ENCODE results near the gene FBXL7. TPM values are rescaled to one million over a fixed set of nuclear protein-coding genes. Genes with fewer than 3 reads are reported as not detected.

The FBXL7 gene
- total RNA-seq, 1 donor from 2014 or later: 70.7 TPM

- Mint-ChIP-seq H3K27ac (peak overlapping the region; percentile 40), H3K9me3 (peaks cover 13% of the 10 kb centered on the region), H3K36me3 (peaks cover 26% of the 10 kb centered on the region), H3K4me3 (no peak overlapping the region), H3K4me1 (peaks cover 20% of the 10 kb centered on the region), H3K27me3 (ENCODE audit: low read depth) (no peaks in the 10 kb centered on the region)
- no peak for DNase-seq (ENCODE audit: low spot score in 2 of 2, unreplicated experiment in 2 of 2)
- TF ChIP-seq CTCF (IDR thresholded peaks at IDR 0.05; ENCODE audit: unreplicated experiment): no peak
Observed at GRCh38 chr5:15558240-15558639, 58.3 kb downstream of the FBXL7 start.

- DNase-seq (ENCODE audit: low spot score in 2 of 2, unreplicated experiment in 2 of 2): no peak
- Mint-ChIP-seq H3K9me3 (peaks cover 12% of the 10 kb centered on the region), H3K27me3 (ENCODE audit: low read depth) (no peaks in the 10 kb centered on the region), H3K4me1 (peaks cover 20% of the 10 kb centered on the region), H3K4me3 (no peak overlapping the region), H3K36me3 (peaks cover 27% of the 10 kb centered on the region), H3K27ac (peak overlapping the region; percentile 0)
- TF ChIP-seq CTCF (IDR thresholded peaks at IDR 0.05; ENCODE audit: unreplicated experiment): no peak
Observed at GRCh38 chr5:15558681-15559080, 58.7 kb downstream of the FBXL7 start.

- peaks cover 12% of the 10 kb centered on the region for H3K9me3 Mint-ChIP-seq
- TF ChIP-seq CTCF (IDR thresholded peaks at IDR 0.05; ENCODE audit: unreplicated experiment): no peak
- no peak for DNase-seq (ENCODE audit: low spot score in 2 of 2, unreplicated experiment in 2 of 2)
- no peaks in the 10 kb centered on the region for H3K27me3 Mint-ChIP-seq (ENCODE audit: low read depth)
- H3K27ac Mint-ChIP-seq: peak overlapping the region; percentile 6
- H3K36me3 Mint-ChIP-seq: peaks cover 27% of the 10 kb centered on the region
- peaks cover 21% of the 10 kb centered on the region for H3K4me1 Mint-ChIP-seq
- no peak overlapping the region for H3K4me3 Mint-ChIP-seq
Observed at GRCh38 chr5:15560421-15560820, 60.4 kb downstream of the FBXL7 start.

- no peak overlapping the region for H3K4me3 Mint-ChIP-seq
- H3K4me1 Mint-ChIP-seq: peaks cover 9% of the 10 kb centered on the region
- H3K36me3 Mint-ChIP-seq: peaks cover 20% of the 10 kb centered on the region
- H3K27ac Mint-ChIP-seq: no peak overlapping the region
- peaks cover 12% of the 10 kb centered on the region for H3K9me3 Mint-ChIP-seq
- TF ChIP-seq CTCF (IDR thresholded peaks at IDR 0.05; ENCODE audit: unreplicated experiment): no peak
- DNase-seq (ENCODE audit: low spot score in 2 of 2, unreplicated experiment in 2 of 2): no peak
- no peaks in the 10 kb centered on the region for H3K27me3 Mint-ChIP-seq (ENCODE audit: low read depth)
Observed at GRCh38 chr5:15564523-15564922, 64.5 kb downstream of the FBXL7 start.

GRCh38 chr5:15564957-15565356, 65.0 kb downstream of the FBXL7 start:
- no peak for TF ChIP-seq CTCF (IDR thresholded peaks at IDR 0.05; ENCODE audit: unreplicated experiment)
- Mint-ChIP-seq H3K4me1 (peaks cover 9% of the 10 kb centered on the region), H3K4me3 (no peak overlapping the region), H3K27ac (no peak overlapping the region), H3K36me3 (peaks cover 23% of the 10 kb centered on the region), H3K27me3 (ENCODE audit: low read depth) (no peaks in the 10 kb centered on the region), H3K9me3 (peaks cover 12% of the 10 kb centered on the region)
- no peak for DNase-seq (ENCODE audit: low spot score in 2 of 2, unreplicated experiment in 2 of 2)

GRCh38 chr5:15566306-15566705, 66.3 kb downstream of the FBXL7 start:
- TF ChIP-seq CTCF (IDR thresholded peaks at IDR 0.05; ENCODE audit: unreplicated experiment): no peak
- Mint-ChIP-seq H3K27ac (peak overlapping the region; percentile 22), H3K4me3 (no peak overlapping the region), H3K36me3 (peaks cover 24% of the 10 kb centered on the region), H3K9me3 (peaks cover 14% of the 10 kb centered on the region), H3K27me3 (ENCODE audit: low read depth) (no peaks in the 10 kb centered on the region), H3K4me1 (peaks cover 2% of the 10 kb centered on the region)
- DNase-seq (ENCODE audit: low spot score in 2 of 2, unreplicated experiment in 2 of 2): no peak

All from mesothelial cell of epicardium (in vitro differentiated cells).